ENCODE measurements around the gene BRME1. TPM values are rescaled to one million over a fixed set of nuclear protein-coding genes. Genes with fewer than 3 reads are reported as not detected.

The BRME1 gene
- polyA plus RNA-seq, 1 donor from 2014 or later = 6.2 TPM

DNA sequence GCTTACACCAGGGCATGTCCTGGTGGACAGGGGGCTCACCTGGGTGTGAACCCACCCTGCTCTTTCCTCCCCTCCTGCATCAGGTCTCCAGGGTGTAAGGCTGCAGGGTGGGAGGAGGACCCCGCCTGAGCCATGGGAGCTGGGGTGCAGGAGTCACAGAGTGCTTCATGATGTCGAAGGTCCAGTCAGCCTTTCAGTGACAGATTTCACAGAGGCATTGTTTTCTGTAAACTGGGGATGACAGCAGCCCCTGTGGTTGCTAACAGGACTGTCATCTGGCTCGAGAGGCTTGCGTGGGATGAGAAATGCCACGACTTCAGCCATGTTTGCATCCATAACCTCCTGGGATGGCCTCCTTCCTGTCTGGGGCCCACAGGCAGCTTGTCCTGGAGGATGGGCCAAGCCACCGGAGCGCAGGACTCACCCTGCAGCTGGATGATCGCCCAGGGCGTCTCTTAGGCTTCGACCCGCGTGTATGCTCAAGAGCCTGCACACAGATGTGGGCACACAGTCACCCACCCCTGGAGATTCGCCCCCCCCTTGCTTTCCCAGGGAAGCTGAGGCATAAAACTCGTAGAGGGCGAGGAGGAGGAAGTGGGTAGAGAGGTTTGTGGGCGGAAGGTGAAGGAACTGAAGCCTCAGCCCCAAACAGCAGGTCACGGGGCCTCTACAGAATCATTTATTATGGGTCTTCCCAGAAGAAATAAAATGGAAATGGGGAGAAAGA, 24.1 kb downstream of the BRME1 start:
- Histone ChIP-seq H4K20me1 (ENCODE audit: insufficient read depth) (no peaks in the 10 kb centered on the region), H3K9me3 (ENCODE audit: low read length) (no peaks in the 10 kb centered on the region), H3K9ac (ENCODE audit: low read length) (no peak overlapping the region), H3K27ac (ENCODE audit: low read length) (no peak overlapping the region), H2AFZ (ENCODE audit: low read depth, low read length) (no peak overlapping the region), H3K4me2 (ENCODE audit: low read length) (no peak overlapping the region), H3K4me3 (ENCODE audit: low read length) (no peak overlapping the region), H3K9me2 (ENCODE audit: insufficient read depth, low read length) (no peaks in the 10 kb centered on the region), H3K79me2 (replicated peaks; ENCODE audit: insufficient read depth, low read length) (no peaks in the 10 kb centered on the region), H3F3A (ENCODE audit: insufficient read depth, low read length, poor library complexity, severe bottlenecking) (no peaks in the 10 kb centered on the region), H3K27me3 (ENCODE audit: insufficient read depth, low read depth, low read length) (no peaks in the 10 kb centered on the region), H3K36me3 (ENCODE audit: insufficient read depth, low read length) (no peaks in the 10 kb centered on the region)
- TF ChIP-seq, protein P1, sequence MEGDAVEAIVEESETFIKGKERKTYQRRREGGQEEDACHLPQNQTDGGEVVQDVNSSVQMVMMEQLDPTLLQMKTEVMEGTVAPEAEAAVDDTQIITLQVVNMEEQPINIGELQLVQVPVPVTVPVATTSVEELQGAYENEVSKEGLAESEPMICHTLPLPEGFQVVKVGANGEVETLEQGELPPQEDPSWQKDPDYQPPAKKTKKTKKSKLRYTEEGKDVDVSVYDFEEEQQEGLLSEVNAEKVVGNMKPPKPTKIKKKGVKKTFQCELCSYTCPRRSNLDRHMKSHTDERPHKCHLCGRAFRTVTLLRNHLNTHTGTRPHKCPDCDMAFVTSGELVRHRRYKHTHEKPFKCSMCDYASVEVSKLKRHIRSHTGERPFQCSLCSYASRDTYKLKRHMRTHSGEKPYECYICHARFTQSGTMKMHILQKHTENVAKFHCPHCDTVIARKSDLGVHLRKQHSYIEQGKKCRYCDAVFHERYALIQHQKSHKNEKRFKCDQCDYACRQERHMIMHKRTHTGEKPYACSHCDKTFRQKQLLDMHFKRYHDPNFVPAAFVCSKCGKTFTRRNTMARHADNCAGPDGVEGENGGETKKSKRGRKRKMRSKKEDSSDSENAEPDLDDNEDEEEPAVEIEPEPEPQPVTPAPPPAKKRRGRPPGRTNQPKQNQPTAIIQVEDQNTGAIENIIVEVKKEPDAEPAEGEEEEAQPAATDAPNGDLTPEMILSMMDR (IDR thresholded peaks at IDR 0.05; ENCODE audit: poor library complexity, severe bottlenecking) = no peak
- TF ChIP-seq POLR2AphosphoS5 (IDR thresholded peaks at IDR 0.05) (no peak), SMC3 (conservative IDR thresholded peaks at IDR 0.05; ENCODE audit: poor library complexity) (no peak), MXI1 (conservative IDR thresholded peaks at IDR 0.05; ENCODE audit: poor library complexity, severe bottlenecking) (no peak), EP300 (conservative IDR thresholded peaks at IDR 0.05; ENCODE audit: poor library complexity, severe bottlenecking) (no peak), EZH2 (IDR thresholded peaks at IDR 0.05; ENCODE audit: borderline replicate concordance, insufficient read depth, low read length, poor library complexity, severe bottlenecking) (no peak), RAD21 (conservative IDR thresholded peaks at IDR 0.05) (no peak), TAF1 (IDR thresholded peaks at IDR 0.05; ENCODE audit: low read depth) (no peak)
- TF ChIP-seq, protein P2, sequence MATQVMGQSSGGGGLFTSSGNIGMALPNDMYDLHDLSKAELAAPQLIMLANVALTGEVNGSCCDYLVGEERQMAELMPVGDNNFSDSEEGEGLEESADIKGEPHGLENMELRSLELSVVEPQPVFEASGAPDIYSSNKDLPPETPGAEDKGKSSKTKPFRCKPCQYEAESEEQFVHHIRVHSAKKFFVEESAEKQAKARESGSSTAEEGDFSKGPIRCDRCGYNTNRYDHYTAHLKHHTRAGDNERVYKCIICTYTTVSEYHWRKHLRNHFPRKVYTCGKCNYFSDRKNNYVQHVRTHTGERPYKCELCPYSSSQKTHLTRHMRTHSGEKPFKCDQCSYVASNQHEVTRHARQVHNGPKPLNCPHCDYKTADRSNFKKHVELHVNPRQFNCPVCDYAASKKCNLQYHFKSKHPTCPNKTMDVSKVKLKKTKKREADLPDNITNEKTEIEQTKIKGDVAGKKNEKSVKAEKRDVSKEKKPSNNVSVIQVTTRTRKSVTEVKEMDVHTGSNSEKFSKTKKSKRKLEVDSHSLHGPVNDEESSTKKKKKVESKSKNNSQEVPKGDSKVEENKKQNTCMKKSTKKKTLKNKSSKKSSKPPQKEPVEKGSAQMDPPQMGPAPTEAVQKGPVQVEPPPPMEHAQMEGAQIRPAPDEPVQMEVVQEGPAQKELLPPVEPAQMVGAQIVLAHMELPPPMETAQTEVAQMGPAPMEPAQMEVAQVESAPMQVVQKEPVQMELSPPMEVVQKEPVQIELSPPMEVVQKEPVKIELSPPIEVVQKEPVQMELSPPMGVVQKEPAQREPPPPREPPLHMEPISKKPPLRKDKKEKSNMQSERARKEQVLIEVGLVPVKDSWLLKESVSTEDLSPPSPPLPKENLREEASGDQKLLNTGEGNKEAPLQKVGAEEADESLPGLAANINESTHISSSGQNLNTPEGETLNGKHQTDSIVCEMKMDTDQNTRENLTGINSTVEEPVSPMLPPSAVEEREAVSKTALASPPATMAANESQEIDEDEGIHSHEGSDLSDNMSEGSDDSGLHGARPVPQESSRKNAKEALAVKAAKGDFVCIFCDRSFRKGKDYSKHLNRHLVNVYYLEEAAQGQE (IDR thresholded peaks at IDR 0.05; ENCODE audit: borderline replicate concordance) = no peak

DNA sequence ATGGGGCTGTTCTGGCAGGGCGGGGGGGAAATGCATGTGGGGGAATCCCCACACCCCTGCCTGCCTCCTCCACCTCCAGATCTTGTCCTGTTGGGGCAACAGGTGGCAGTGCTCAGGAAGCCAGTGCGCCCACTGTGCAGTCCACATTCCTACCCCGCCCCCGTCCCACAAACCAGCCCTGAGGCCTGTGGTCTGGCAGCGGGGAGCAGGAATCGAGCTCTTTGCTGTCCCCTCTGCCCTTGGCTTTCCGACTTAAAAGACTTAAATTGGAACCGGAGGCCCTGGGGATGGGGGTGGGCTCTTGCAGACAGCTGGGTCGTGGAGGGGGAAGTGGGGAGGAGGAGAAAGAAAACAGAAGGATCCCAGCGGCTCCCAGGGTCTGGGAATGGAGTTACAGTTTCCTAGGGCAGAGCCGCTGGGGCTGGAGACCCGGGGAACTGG, 24.6 kb downstream of the BRME1 start:
- Histone ChIP-seq H3K4me3 (ENCODE audit: low read length) (no peak overlapping the region), H4K20me1 (ENCODE audit: insufficient read depth) (no peaks in the 10 kb centered on the region), H3K36me3 (ENCODE audit: insufficient read depth, low read length) (no peaks in the 10 kb centered on the region), H3K27me3 (ENCODE audit: insufficient read depth, low read depth, low read length) (no peaks in the 10 kb centered on the region), H3K9ac (ENCODE audit: low read length) (no peak overlapping the region), H3K79me2 (replicated peaks; ENCODE audit: insufficient read depth, low read length) (no peaks in the 10 kb centered on the region), H3K9me3 (ENCODE audit: low read length) (no peaks in the 10 kb centered on the region), H3K4me2 (ENCODE audit: low read length) (no peak overlapping the region), H2AFZ (ENCODE audit: low read depth, low read length) (no peak overlapping the region), H3K9me2 (ENCODE audit: insufficient read depth, low read length) (no peaks in the 10 kb centered on the region), H3F3A (ENCODE audit: insufficient read depth, low read length, poor library complexity, severe bottlenecking) (no peaks in the 10 kb centered on the region), H3K27ac (ENCODE audit: low read length) (no peak overlapping the region)
- TF ChIP-seq SMC3 (conservative IDR thresholded peaks at IDR 0.05; ENCODE audit: poor library complexity) = no peak
- no peak for TF ChIP-seq EZH2 (IDR thresholded peaks at IDR 0.05; ENCODE audit: borderline replicate concordance, insufficient read depth, low read length, poor library complexity, severe bottlenecking)
- no peak for TF ChIP-seq TAF1 (IDR thresholded peaks at IDR 0.05; ENCODE audit: low read depth)
- no peak for TF ChIP-seq MXI1 (conservative IDR thresholded peaks at IDR 0.05; ENCODE audit: poor library complexity, severe bottlenecking)
- TF ChIP-seq EP300 (conservative IDR thresholded peaks at IDR 0.05; ENCODE audit: poor library complexity, severe bottlenecking) = no peak
- TF ChIP-seq, protein P1 (IDR thresholded peaks at IDR 0.05; ENCODE audit: poor library complexity, severe bottlenecking) = no peak
- no peak for TF ChIP-seq RAD21 (conservative IDR thresholded peaks at IDR 0.05)
- TF ChIP-seq POLR2AphosphoS5 (IDR thresholded peaks at IDR 0.05) = no peak
- TF ChIP-seq, protein P2 (IDR thresholded peaks at IDR 0.05; ENCODE audit: borderline replicate concordance) = no peak
